ENCODE results near the gene DVL2. TPM values are rescaled to one million over a fixed set of nuclear protein-coding genes. Genes with fewer than 3 reads are reported as not detected.
A peak's percentile ranks its signal among the peaks of the same experiment; 100 is the strongest.

The DVL2 gene
- total and polyA plus RNA-seq, 8 donors, result 9.6 to 26.9 (median 16.0) TPM

DNA sequence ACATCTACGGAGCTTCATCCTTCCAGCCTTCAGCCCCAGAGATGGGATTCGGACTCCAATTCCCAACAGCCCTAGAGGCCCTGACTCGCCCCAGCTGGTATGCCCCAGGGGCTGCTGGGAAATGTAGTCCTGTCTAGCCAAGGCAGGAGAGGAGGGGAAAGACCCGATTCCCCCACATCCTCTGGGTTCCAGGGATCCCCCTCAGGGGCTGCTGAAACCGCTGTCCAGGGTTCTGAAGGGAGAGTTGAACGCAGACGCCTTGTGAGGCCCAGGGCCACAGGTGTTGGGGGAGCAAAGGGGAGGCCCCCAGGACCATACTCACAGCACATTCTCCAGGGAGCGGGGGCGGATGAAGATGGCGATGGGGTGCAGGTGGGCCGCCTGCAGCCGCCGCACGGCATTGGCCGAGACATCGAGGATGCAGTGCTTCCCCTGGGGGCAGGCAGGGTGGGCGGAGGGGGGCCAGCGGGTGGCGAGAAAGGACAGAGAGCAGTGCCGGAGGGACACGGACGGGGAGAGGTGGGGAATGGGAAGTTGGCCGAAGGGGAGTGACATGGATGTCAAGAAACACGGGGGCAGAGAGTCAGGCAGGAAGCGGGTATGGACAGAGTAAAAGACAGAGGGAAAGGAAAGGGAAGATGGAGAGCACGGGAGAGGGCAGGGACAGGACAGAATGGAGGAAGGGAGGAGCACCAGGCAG is 42.6 kb downstream of the DVL2 start:
- no peak for FAIRE-seq
- intact Hi-C loops (cut with DNase I), result no loop called here
- Histone ChIP-seq H3K9me3 (no peaks in the 10 kb centered on the region), H3K27me3 (no peaks in the 10 kb centered on the region), H3K27ac (no peak overlapping the region), H3K4me1 (no peaks in the 10 kb centered on the region), H3K36me3 (no peaks in the 10 kb centered on the region), H3K4me3 (no peak overlapping the region)
- TF ChIP-seq, protein P1, sequence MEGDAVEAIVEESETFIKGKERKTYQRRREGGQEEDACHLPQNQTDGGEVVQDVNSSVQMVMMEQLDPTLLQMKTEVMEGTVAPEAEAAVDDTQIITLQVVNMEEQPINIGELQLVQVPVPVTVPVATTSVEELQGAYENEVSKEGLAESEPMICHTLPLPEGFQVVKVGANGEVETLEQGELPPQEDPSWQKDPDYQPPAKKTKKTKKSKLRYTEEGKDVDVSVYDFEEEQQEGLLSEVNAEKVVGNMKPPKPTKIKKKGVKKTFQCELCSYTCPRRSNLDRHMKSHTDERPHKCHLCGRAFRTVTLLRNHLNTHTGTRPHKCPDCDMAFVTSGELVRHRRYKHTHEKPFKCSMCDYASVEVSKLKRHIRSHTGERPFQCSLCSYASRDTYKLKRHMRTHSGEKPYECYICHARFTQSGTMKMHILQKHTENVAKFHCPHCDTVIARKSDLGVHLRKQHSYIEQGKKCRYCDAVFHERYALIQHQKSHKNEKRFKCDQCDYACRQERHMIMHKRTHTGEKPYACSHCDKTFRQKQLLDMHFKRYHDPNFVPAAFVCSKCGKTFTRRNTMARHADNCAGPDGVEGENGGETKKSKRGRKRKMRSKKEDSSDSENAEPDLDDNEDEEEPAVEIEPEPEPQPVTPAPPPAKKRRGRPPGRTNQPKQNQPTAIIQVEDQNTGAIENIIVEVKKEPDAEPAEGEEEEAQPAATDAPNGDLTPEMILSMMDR (IDR thresholded peaks at IDR 0.05), result no peak
- ATAC-seq, result peak; percentile 62 to 91 (median 78)
- WGBS, 2 donors, result 71 to 75% methylated on average over 26 of the region's 26 CpGs
- peak in 2 of 6 donors; percentile 47 to 57 for DNase-seq

DNA sequence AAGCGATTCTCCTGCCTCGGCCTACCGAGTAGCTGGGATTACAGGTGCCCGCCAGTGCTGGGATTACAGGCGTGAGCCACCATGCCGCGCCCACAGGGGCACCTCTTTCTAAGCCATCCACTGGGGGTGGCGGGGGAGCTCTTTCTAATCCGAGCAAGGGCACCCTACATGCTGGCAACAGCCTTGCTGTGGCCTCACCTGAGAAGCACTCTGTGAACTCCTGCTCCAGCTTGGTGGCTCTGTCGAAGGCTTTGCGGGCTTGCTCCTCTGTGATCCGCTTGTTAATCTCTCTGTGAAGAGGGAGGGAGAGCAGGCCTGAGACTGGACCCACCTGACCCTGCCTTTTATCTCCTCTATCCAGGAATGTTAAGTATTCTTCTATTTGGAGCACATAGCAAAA is 43.2 kb downstream of the DVL2 start:
- FAIRE-seq (no peak), ATAC-seq (no peak)
- no peak overlapping the region for H3K27ac ChIP-seq

DNA sequence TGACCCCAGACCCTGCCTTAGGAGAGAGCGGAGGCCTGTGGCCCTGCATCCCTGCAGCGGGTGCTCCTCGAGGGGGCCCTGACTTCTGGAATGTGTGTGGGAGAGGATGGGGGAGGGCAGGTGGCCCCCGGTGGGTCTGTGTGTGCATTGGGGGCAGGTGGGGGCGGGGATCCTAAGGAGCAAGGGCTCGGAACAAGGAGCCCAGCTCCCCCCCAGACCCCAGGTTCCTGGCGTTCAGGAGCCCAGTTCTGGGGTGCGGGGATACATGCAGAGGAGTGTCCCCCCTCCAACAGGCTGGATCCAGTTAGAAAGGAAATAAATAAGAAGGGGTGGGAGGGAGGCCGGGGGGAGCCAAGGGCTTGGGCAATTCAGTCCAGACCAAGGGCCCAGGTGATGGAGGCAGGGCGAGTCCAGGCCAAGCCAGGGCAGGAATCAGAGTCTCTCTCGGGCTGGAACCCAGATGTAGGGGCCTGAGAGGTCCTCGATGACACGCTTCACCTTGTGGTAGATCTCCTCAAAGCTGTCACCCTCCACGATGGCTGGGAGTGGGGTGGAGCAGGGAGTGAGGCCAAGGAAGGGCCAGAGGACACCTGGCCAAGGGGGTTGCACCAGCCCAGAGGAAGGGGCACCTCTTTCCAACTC is 43.9 kb downstream of the DVL2 start:
- Histone ChIP-seq H3K27me3 (no peaks in the 10 kb centered on the region), H3K4me3 (no peak overlapping the region), H3K4me1 (no peaks in the 10 kb centered on the region), H3K36me3 (no peaks in the 10 kb centered on the region), H3K9me3 (no peaks in the 10 kb centered on the region), H3K27ac (no peak overlapping the region)
- intact Hi-C loops (cut with DNase I), result no loop called here
- DNase-seq (peak in 2 of 6 donors; percentile 27 to 33), FAIRE-seq (no peak), ATAC-seq (no peak)
- WGBS, 2 donors, result 85 to 88% methylated on average over 14 of the region's 14 CpGs
- TF ChIP-seq, protein P1 (IDR thresholded peaks at IDR 0.05), result no peak

More for the DNA sequence above, 43.2 kb downstream of the DVL2 start:
- TF ChIP-seq, protein P1 (IDR thresholded peaks at IDR 0.05), result no peak
- H3K36me3 ChIP-seq, result no peaks in the 10 kb centered on the region
- H3K27me3 ChIP-seq, result no peaks in the 10 kb centered on the region
- no peak overlapping the region for H3K4me3 ChIP-seq
- intact Hi-C loops (cut with DNase I), result no loop called here
- H3K4me1 ChIP-seq, result no peaks in the 10 kb centered on the region
- DNase-seq, result peak in 2 of 6 donors; percentile 18 to 19
- 87 to 90% methylated on average over 12 of the region's 12 CpGs for WGBS, 2 donors
- H3K9me3 ChIP-seq, result no peaks in the 10 kb centered on the region

DNA sequence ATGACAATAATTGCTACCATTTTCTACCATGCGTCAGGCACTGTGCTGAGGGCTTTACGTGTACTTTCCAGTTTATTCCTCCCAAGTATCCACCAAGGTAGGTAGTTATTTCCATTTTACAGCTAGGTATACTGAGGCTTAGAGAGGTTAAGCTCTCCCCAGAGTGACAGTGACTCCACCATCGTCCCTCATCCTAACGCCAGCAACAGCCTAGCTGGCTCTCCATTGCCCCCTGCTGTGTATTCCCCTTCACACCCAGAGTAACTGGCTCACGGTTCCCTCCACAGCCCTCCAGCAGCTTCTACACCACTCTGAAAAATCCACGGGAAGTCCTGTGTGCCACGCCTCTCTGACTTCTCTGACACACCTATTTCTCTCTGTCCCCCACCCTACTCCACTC is 48.1 kb downstream of the DVL2 start:
- FAIRE-seq, result no peak
- no peaks in the 10 kb centered on the region for H3K27me3 ChIP-seq
- TF ChIP-seq, protein P1 (IDR thresholded peaks at IDR 0.05), result no peak
- no peaks in the 10 kb centered on the region for H3K9me3 ChIP-seq
- peak in 1 of 6 donors; percentile 12 for DNase-seq
- H3K4me1 ChIP-seq, result no peaks in the 10 kb centered on the region
- no peaks in the 10 kb centered on the region for H3K36me3 ChIP-seq
- no peak for ATAC-seq
- WGBS, 2 donors, result 63 to 69% methylated on average over 7 of the region's 7 CpGs
- no peak overlapping the region for H3K4me3 ChIP-seq
- H3K27ac ChIP-seq, result no peak overlapping the region
- intact Hi-C loops (cut with DNase I), result no loop called here

DNA sequence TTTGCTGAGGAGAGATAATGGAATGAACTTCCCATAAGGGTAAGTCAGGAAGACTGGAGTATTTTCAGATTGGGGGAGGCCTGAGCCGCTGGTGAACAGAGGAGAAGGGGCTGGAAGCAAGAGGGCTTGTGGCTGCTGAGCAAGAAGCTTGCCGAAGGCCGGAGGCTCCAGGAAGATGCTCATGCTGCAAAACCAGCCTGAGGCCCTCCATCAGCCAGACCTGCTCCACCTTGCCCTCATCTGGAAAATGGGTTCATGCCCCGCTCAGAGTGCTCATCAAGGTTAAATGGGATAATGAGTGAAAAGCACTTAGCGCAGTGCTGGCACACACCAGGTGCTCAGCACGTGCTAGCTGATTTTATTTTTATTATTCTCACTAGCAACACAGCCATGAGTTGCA is 49.7 kb downstream of the DVL2 start:
- DNase-seq, result peak in 1 of 6 donors; percentile 25
- intact Hi-C loops (cut with DNase I), result no loop called here
- no peaks in the 10 kb centered on the region for H3K36me3 ChIP-seq
- TF ChIP-seq, protein P1 (IDR thresholded peaks at IDR 0.05), result no peak
- H3K4me1 ChIP-seq, result no peaks in the 10 kb centered on the region
- H3K27ac ChIP-seq, result peak overlapping the region in 1 of 4 donors; percentile 27
- H3K4me3 ChIP-seq, result no peak overlapping the region
- no peaks in the 10 kb centered on the region for H3K9me3 ChIP-seq
- WGBS, 2 donors, result 86 to 87% methylated on average over 6 of the region's 6 CpGs
- no peaks in the 10 kb centered on the region for H3K27me3 ChIP-seq
- FAIRE-seq, result no peak
- ATAC-seq, result no peak

All from pancreas (tissue), 10 donors.